Middle frontal gyrus (tissue), 1 donor: ENCODE measurements around the gene RPL7L1.
"Not testable (repeated sequence)": the region's sequence is repeated elsewhere in the genome, so short reads cannot be mapped to it uniquely, and the experiment has no call there.

Experiments used
- DNase-seq: peaks from one replicate; pipeline ENCODE4 v3.0.0-alpha.2; 2015; ENCODE audit warnings: low spot score; ENCODE audit errors: extremely low spot score

RPL7L1 gene

GRCh38 chr6:42890311-42891198 lies 11.1 kb downstream of the RPL7L1 start:
- DNase-seq = peak; percentile 88

- DNase-seq = no peak
Observed at GRCh38 chr6:42891199-42891722, 11.8 kb downstream of the RPL7L1 start.

DNA sequence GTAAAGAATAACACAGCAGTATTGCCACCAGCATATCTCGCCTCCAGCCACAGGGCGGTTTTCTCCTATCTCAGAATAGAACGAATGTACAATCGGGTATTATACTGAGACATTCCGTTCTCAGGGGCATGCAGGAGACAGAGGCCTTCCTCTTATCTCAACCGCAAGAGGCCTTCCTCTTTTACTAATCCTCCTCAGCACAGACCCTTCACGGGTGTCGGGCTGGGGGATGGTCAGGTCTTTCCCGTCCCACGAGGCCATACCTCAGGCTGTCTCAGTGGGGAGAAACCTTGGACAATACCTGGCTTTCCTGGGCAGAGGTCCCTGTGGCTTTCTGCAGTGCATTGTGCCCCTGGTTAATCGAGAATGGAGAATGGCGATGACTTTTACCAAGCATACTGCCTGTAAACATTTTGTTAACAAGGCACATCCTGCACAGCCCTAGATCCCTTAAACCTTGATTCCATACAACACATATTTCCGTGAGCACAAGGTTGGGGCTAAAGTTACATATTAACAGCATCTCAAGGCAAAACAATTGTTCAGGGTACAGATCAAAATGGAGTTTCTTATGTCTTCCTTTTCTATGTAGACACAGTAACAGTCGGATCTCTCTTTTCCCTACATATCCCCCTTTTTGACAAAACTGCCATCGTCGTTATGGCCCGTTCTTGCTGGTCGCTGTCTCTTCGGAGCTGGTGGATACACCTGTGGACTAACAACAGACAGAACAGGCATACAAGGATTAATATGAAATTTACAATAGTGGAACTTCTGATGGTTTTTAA lies 14.8 kb downstream of the RPL7L1 start:
- not testable (repeated sequence) for DNase-seq

- no peak for DNase-seq
Observed at GRCh38 chr6:42896178-42896719, 16.8 kb downstream of the RPL7L1 start.

- DNase-seq = peak; percentile 73
Observed at GRCh38 chr6:42898891-42899361, 19.5 kb downstream of the RPL7L1 start.

DNA sequence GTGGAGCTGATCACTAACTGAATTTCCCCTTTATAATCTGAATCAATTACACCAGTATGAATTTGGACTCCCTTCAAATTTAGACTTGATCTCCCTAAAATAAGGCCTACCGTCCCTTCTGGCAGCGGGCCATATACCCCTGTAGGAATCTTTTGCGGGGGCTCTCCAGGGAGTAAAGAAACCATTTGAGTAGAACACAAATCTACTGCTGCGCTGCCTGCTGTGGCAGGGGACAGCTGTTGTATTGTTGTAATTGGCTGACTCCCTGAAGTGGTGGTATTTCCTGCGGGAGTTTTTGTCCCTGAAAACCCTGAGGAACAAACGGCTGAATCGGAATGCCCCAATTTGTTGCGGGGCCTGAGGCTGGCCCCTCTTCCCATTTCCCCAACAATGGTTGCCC lies 20.5 kb downstream of the RPL7L1 start:
- no peak for DNase-seq

DNA sequence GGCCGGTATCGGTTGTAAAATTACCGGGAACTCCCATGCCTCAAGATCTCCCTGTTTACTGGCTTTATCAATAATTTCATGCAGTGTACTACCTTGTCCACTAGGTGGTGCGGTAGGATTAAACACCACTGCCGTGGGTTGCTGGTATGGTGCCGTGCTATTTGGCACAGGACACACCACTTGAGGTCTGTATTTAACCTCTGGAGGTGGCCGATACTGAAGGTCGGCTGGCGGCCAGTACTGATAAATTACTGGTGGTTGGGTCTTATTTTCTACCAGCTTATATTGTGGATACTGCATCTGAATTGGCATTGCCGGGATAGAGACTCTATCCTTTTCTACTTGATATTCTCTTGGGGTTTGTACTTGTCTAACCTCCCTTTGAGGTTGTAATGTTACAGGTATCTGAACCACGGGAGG lies 22.1 kb downstream of the RPL7L1 start:
- DNase-seq = peak; percentile 54

- DNase-seq = not testable (repeated sequence)
Observed at GRCh38 chr6:42902429-42903263, 23.2 kb downstream of the RPL7L1 start.

DNA sequence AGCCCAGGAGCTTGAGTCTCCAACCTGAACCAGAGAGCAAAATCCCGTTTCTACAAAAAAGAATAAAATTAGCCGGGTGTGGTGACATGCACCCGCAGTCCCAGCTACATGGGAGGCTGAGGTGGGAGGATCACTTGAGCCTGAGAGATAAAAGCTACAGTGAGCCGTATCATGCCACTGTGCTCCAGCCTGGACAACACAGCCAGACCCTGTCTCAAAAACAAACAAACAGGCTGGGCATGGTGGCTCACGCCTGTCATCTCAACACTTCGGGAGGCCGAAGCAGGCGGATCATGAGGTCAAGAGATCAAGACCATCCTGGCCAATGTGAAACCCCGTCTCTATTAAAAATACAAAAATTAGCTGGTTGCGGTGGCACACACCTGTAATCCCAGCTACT lies 25.1 kb downstream of the RPL7L1 start:
- DNase-seq = no peak

GRCh38 chr6:42907336-42907735 lies 27.9 kb downstream of the RPL7L1 start:
- DNase-seq = no peak

GRCh38 chr6:42909835-42910234 lies 30.4 kb downstream of the RPL7L1 start:
- DNase-seq = no peak

DNA sequence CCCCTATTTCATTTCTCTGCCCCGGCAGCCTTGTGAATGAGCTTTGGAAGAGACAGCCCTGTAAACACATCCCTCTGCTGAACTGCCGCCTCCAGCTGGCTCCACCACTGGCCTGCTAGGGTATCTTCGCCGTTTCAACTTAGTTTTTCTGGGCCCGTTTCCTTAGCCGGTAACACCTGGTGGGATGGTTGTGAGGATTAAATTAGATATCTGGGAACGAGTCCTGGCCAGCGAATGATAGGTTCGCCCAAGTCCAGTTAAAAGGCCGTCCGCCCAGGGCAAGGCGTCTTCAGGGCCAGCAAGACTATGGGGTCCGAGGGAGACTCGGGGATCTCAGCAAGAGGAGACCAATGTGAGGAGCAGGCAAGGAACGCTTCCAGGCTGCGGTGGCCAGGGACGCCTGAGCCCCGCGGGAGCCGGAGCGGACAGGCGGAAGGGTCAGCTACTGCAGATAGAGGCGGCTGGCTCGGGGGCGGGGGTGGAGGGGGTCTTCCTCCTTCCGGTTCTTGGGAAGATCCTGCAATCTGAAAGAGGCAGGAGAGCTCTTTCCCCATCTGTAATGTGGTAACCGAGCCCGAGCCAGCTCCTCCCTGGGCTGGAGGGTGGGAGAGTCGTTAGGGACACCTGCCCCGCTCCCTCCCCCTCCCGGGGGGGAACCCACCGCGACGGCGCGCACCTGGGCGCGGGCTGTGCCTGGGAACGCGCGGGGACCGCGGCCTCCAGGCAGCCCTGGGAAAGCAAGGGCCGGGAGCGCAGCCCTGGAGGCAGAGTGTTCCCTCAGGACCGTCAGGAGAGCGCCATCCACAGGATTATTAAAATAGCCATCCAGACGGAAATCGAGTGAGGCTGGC lies 32.0 kb downstream of the RPL7L1 start:
- no peak for DNase-seq

GRCh38 chr6:42914546-42914945 lies 35.1 kb downstream of the RPL7L1 start:
- no peak for DNase-seq

DNA sequence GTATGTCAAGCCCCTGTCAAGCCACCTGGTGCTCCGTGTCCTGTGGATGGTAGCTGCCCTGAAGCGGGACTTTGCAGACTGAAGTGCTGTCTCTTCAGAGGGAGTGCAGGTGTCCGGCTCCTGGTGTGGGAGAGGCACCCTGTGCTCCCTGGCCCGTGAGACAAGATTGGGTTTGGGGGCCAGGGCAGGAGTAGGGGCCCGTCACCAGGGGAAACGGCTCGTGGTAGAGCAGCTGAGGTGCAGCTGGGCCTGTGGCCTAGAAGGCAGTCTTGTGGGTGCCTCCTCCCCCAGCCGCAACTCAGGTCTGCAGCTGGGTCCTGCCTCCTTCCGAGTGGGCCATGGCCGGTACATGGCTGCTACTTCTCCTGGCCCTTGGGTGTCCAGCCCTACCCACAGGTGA lies 36.3 kb downstream of the RPL7L1 start, which contains the start of gene PTCRA:
PTCRA (plus strand) TSS at position 322 of the 400 bp plus-strand sequence; CDS start at position 339, 17 bp downstream.
- no peak for DNase-seq

- DNase-seq = no peak
Observed at GRCh38 chr6:42916288-42916687, 36.9 kb downstream of the RPL7L1 start.

DNA sequence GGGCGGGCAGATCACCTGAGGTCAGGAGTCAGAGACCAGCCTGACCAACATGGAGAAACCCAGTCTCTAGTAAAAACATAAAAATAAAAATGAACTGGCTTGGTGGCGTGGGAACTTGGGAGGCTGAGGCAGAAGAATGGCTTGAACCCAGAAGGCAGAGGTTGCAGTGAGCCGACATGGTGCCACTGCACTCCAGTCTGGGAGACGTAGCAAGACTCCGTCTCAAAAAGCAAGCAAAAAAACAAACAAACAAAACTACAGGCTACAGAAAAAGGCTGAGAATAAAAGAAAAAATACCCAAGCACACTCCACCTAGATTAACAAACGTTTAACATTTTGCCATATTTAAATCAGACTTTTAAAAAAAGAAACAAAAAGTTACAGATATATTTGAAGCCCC lies 42.4 kb downstream of the RPL7L1 start:
- no peak for DNase-seq

GRCh38 chr6:42923666-42924065 lies 44.2 kb downstream of the RPL7L1 start:
- no peak for DNase-seq

DNA sequence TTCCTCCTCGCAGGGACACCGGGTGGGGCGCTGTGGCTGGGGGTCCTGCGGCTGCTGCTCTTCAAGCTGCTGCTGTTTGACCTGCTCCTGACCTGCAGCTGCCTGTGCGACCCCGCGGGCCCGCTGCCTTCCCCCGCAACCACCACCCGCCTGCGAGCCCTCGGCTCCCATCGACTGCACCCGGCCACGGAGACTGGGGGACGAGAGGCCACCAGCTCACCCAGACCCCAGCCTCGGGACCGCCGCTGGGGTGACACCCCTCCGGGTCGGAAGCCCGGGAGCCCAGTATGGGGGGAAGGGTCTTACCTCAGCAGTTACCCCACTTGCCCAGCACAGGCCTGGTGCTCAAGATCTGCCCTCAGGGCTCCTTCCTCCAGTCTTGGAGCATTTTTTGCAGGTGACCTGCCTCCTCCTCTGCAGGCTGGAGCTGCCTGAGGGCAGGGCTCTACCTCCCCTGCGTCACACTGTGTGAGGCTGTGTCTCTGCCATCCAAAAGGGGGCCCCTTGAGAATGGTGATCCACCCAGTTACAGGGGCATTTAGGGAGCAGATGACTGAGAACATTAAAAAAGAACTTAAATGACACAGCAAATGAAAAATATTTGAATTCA lies 45.9 kb downstream of the RPL7L1 start:
- DNase-seq = no peak
